Calu3 (cell line): ENCODE data around the gene DSCAM. TPM values are rescaled to one million over a fixed set of nuclear protein-coding genes. Genes with fewer than 3 reads are reported as not detected.

ENCODE experiments used
- BruUV-seq: library from RNA; stranded (reverse); fragments of 400-500 nt; replicated peaks from 2 replicates; lab custom pipeline; 2021; lab: Mats Ljungman, UMichigan
- CTCF ChIA-PET: fragments of 300-600 bp; sonication (Branson Sonifier 250); formaldehyde crosslinking; loops from one replicate; lab custom pipeline; 2022; ENCODE audit warnings: antibody characterized with exemption; lab: Charles Lee
- DNase-seq: peaks from one replicate; pipeline ENCODE4 v3.0.0; 2022
- H3K27ac Mint-ChIP-seq: one replicate; pipeline ENCODE4 v1.8.0; 2022; ENCODE audit warnings: mixed read lengths; ENCODE audit not compliant: unreplicated experiment
- H3K27me3 Mint-ChIP-seq: one replicate; pipeline ENCODE4 v1.8.0; 2022; ENCODE audit warnings: mixed read lengths; ENCODE audit not compliant: unreplicated experiment
- H3K36me3 Mint-ChIP-seq: one replicate; pipeline ENCODE4 v1.8.0; 2022; ENCODE audit warnings: mild to moderate bottlenecking, moderate library complexity, mixed read lengths; ENCODE audit not compliant: insufficient read depth, unreplicated experiment
- H3K4me1 Mint-ChIP-seq: one replicate; pipeline ENCODE4 v1.8.0; 2022; ENCODE audit warnings: mild to moderate bottlenecking, low read depth, mixed read lengths; ENCODE audit not compliant: unreplicated experiment
- H3K4me3 Mint-ChIP-seq: one replicate; pipeline ENCODE4 v1.8.0; 2022; ENCODE audit warnings: mild to moderate bottlenecking, low read depth, moderate library complexity, mixed read lengths; ENCODE audit not compliant: unreplicated experiment
- H3K9me3 Mint-ChIP-seq: one replicate; pipeline ENCODE4 v1.8.0; 2022; ENCODE audit warnings: low read depth, mixed read lengths; ENCODE audit not compliant: unreplicated experiment
- CTCF ChIP-seq: fragments of 200-600 bp; IDR thresholded peaks from one replicate; pipeline ENCODE4 v1.8.0; 2022; ENCODE audit warnings: antibody characterized with exemption; ENCODE audit not compliant: unreplicated experiment
- intact Hi-C: fragments of 100-400 bp; cut with micrococcal nuclease; formaldehyde crosslinking; loops from one replicate; pipeline ENCODE4 v1.10.0; 2022; ENCODE audit not compliant: unreplicated experiment
- total RNA-seq: library from RNA; stranded (reverse); gene quantifications from 2 replicates; pipeline ENCODE4 v1.2.3, GENCODE V29; 2022

Gene DSCAM
- total RNA-seq, 1 experiment from 2014 or later, result not detected

- no peaks in the 10 kb centered on the region for H3K27me3 Mint-ChIP-seq
- no peak for TF ChIP-seq CTCF
- BruUV-seq, result no TSS peak
- CTCF ChIA-PET, result no interaction called here
- intact Hi-C loops, result no loop called here
- H3K4me1 Mint-ChIP-seq, result no peaks in the 10 kb centered on the region
- no peaks in the 10 kb centered on the region for H3K36me3 Mint-ChIP-seq
- no peak overlapping the region for H3K27ac Mint-ChIP-seq
- no peak for DNase-seq
- H3K9me3 Mint-ChIP-seq, result peaks cover 12% of the 10 kb centered on the region
- H3K4me3 Mint-ChIP-seq, result no peak overlapping the region
Measured at GRCh38 chr21:40200126-40200525, 646.8 kb downstream of the DSCAM start.

- no peak for DNase-seq
- intact Hi-C loops, result no loop called here
- CTCF ChIA-PET, result no interaction called here
- Mint-ChIP-seq H3K27ac (no peak overlapping the region), H3K9me3 (peaks cover 10% of the 10 kb centered on the region), H3K4me3 (no peak overlapping the region), H3K4me1 (no peaks in the 10 kb centered on the region), H3K36me3 (no peaks in the 10 kb centered on the region), H3K27me3 (no peaks in the 10 kb centered on the region)
- BruUV-seq, result no TSS peak
- TF ChIP-seq CTCF, result no peak
Measured at GRCh38 chr21:40194185-40194980, 652.6 kb downstream of the DSCAM start.

- no peak for TF ChIP-seq CTCF
- H3K4me3 Mint-ChIP-seq, result no peak overlapping the region
- BruUV-seq, result no TSS peak
- no peak overlapping the region for H3K27ac Mint-ChIP-seq
- H3K36me3 Mint-ChIP-seq, result no peaks in the 10 kb centered on the region
- no peaks in the 10 kb centered on the region for H3K4me1 Mint-ChIP-seq
- CTCF ChIA-PET, result no interaction called here
- no peaks in the 10 kb centered on the region for H3K27me3 Mint-ChIP-seq
- peaks cover 7% of the 10 kb centered on the region for H3K9me3 Mint-ChIP-seq
- no peak for DNase-seq
- intact Hi-C loops, result no loop called here
Measured at GRCh38 chr21:40191616-40192015, 655.3 kb downstream of the DSCAM start.

GRCh38 chr21:40191196-40191595 lies 655.8 kb downstream of the DSCAM start:
- no peak for TF ChIP-seq CTCF
- Mint-ChIP-seq H3K27ac (no peak overlapping the region), H3K4me3 (no peak overlapping the region), H3K36me3 (no peaks in the 10 kb centered on the region), H3K4me1 (no peaks in the 10 kb centered on the region), H3K9me3 (peaks cover 7% of the 10 kb centered on the region), H3K27me3 (no peaks in the 10 kb centered on the region)
- DNase-seq, result no peak
- CTCF ChIA-PET, result no interaction called here
- intact Hi-C loops, result no loop called here
- BruUV-seq, result no TSS peak
